GM15510 (cell line): ENCODE data around the gene RCAN1.

Source experiments
- POLR2A ChIP-seq: IDR thresholded peaks from 3 replicates; pipeline ENCODE4 v1.6.1; 2011; ENCODE audit warnings: borderline replicate concordance; ENCODE audit not compliant: insufficient read length; ENCODE audit errors: extremely low read depth

Gene RCAN1

DNA sequence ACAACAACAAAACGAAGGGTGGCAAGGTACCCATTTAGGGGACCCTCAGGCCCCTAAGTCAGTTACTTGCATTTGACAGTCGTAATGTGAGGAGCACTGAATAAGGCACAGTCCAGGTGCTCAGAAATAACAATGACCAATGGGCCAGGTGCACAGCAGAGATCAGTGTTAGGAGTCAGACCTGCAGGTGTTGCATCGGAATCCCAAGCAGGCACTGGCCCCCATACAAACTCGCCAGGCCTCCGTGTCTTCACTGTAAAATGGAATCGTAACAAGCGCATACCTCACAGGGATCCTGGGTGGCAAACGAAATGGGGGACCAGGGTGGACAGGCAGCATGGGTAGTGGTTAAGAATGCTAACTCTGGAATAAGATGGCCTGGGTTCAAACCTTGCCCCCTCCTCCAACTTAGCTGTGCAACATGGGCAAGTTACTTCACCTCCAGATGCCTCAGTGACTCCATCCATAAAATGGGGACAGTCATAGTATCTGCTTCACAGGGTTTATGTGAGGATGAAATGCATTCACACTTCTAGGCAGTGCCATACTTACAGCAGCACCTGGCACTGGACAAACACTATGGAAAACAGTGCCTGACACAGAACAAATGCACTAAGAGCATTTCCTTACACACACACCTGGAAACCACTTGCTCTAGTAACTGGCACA, 20.2 kb downstream of the RCAN1 start:
- no peak for TF ChIP-seq POLR2A

DNA sequence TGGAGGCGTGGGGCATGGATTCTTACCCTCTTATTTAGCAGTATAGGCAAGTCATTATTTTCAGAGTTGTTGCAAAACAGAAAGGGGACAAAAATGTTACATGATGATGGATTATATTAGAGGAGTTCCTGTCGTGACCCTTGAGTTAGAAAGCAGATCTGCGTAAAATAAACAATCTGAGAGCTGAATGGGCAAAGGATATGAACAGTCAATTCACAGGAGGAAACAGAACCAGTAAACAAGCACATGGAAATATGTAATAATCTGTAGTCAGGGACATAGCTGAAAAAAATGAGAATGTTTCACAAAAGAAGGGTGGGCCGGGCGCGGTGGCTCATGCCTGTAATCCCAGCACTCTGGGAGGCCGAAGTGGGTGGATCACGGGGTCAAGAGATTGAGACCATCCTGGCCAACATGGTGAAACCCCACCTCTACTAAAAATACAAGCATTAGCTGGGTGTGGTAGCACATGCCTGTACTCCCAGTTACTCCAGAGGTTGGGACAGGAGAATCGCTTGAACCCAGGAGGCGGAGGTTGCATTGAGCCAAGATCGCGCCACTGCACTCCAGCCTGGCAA, 20.9 kb downstream of the RCAN1 start:
- TF ChIP-seq POLR2A = no peak

DNA sequence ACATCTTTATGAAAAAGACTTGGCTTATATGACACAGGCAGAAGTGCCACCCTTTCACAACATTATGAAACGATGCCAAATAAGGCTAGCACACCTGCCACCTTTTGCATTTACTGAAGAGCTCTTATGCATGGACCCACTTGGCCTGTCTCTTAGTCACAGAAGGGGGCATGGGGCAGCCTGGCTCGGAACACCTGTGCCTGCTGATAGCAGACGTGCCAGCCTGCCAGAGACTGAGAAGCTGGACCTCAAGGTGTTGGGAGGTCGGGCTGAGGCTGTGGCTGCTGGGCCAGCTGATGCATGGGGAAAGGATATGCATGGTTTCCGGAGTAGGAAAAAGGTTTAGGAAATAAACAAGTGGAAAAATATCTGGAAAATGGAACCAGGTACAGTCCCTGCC, 21.5 kb downstream of the RCAN1 start:
- no peak for TF ChIP-seq POLR2A

DNA sequence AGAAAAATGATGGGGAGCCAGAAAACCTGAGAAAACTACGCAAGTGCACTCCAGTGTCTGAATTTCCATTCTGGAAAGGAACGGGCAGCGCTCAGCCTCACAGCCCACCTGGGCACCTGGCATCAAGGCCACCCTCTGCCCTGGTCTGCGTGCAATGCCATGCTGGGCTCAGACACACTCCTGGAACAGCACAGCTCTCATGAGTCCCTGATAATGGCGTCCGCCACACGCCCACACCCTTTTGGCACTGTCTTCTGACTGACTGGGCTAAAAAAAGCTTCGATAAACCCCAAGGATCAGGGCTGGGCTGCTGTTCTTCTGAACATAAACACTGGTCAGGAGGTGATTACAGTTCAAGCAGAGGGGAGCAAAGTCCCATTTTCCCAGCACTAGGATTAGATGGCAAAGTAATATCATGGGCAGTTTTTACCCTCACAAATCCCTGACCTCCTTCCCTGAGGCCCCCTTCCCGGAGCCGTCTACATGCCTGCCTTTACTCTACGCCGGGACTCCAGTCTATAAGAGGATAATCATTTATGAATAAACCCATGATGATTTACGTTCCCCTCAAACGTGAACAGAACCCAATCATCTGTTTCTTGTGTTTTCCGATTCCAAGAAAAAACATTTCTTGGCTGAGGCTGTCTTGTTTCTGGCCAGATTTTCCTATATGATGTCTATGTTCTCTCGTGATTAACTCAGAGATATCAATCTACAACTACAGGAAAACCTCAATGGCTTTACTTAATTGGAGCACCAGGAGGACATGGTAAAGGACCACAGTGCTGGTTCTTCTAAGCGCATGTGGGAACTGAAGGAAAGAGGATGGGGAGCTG, 22.6 kb downstream of the RCAN1 start:
- no peak for TF ChIP-seq POLR2A

DNA sequence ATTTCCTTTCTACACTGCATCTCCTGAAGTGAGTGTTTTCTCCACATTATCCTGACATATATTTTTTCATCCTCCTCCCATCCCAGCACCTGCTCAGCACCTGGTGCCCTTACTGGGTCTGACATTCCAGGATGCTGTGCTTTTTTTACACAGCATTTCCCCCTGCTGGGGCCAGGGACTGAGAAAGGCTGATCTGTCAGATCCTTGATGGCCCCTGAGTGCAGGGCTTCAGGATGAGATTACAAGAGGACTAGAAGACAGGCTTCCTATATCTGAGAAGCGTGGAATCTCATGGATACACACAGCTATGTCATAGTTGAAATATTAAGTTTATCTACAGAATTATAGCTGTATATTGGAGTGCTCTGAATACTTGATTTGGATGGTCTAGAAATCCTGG, 24.4 kb downstream of the RCAN1 start:
- TF ChIP-seq POLR2A = no peak

DNA sequence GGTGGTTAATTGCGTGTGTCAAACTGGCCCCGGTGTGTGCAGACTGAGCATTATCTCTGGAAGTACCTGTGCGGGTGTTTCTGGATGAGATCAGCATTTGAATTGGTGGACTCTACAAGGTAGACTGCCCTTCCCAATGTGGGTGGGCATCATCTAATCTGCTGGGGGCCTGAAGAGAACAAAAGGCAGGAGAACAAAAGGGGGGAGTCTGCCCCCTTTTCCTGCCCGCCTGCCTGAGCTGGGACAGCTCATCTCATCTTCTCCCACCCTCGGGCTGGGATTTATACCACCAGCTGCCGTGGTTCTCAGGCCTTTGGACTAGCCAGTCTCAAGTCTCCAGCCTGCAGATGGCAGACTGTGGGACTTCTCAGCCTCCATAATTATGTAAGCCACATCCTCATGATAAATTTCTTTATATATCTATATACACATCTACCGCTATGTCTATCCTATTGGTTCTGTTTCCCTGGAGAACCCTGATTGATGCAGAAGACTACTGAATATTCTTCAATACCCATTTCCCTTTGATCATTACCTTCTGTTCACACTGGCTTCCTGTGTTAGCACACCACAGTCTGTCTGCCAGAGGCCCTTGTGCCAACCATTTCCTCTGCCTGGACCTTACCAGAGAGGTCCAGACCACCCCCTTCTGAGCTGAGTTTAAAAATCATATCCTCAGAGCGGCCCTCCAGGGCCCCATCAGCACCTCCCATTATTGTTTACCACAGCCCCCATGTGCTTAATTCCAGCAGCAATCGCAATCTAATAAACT, 25.2 kb downstream of the RCAN1 start:
- TF ChIP-seq POLR2A = no peak

DNA sequence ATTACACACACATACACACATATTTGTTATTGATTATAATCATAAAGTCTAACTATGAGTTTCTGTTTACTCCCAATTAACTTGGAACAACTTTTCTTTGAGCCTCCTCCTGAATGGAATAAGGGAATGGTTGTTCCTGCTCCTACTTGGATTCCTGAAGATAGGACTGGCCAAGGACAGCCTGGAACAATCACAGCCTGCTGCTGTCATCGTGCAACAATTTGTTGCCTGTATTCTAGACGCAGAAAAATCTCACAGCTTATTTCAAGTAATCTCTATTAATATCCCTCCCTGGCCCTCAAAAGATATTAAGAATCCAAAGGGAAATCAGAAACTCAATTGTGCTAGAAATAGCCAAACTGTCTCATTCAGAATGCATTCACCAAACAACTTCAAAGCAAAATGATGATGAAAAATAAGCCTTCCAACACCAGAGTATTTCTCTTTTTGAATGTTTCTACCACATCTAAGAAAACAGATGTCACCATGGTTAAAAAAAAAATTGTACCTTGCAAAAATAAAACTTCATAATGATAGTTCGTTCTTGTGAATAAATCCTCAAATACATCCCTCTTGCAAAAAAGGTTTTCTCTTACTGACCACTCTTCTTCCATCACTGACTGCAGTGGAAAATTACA, 30.9 kb downstream of the RCAN1 start:
- no peak for TF ChIP-seq POLR2A

DNA sequence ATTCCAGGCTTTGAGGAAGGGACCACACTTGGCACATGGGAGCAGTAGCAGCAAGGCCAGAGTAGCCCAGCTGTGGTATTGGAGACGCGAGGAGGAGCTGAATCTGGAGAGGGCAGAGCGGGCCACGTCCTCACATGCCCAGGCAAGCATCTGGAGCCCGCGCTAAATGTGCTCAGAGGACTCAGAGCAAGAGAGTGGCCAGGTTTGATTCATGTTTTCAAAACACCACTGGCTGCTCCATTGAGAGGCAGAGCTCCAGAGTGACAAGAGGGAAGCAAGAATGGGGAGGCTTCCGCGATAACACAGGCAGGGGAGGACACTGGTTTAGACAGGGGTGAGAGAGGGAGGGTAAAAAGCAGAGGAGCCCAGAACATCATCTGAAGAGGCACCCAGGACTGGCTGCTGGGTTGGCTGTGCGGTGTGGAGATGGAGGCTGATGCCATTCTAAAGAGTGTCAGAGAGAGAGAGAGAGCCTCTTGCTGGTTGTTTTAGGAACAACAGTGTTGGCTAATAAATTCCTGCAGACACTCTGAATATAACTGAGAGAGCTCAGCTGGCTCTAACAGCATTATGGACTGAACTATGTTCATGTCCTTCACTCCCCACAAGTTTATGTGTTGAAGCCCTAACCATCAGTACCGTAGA, 32.3 kb downstream of the RCAN1 start:
- no peak for TF ChIP-seq POLR2A

DNA sequence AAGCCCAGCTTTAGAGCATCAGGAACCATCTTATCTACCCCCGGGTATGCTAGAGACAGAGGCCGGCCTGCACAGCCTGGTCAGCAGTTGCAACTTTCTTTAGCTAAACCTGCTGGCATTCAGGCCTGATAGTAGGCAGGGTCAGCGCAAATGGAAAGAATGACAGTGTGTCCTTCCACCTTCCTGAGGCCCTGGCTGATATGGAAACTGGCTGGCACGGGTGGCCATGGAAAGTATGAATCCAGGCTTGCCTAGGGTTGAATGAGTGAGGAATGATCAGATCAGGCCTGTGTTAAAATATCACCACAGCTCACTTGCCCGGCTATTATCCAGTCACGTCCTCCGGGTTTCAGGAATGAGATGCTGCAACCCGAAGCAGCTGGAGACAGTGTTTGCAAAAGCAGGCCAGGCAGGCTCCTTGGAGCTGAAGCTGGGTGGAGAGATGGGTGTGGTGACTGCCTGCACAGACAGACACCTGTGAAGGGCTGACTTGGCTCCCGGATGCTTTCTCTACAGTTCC, 34.7 kb downstream of the RCAN1 start:
- no peak for TF ChIP-seq POLR2A

DNA sequence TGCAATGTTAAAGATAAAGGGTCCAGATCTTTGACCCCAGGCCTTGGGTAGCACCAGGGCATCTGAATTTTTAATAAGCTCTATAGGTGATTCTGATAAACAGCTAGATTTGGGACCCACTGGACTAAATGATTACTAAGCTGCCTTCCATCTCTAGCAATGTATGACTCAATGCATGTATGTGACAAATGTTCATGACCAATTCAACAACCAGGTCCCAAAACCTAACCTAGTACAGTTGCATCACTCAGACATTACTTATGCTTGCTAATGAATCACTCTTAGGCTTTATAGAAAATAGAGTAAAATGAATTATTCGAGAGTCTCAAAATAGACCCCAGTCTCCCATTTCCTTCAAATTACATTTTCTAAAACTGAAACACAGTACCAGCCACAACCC, 35.5 kb downstream of the RCAN1 start:
- no peak for TF ChIP-seq POLR2A

DNA sequence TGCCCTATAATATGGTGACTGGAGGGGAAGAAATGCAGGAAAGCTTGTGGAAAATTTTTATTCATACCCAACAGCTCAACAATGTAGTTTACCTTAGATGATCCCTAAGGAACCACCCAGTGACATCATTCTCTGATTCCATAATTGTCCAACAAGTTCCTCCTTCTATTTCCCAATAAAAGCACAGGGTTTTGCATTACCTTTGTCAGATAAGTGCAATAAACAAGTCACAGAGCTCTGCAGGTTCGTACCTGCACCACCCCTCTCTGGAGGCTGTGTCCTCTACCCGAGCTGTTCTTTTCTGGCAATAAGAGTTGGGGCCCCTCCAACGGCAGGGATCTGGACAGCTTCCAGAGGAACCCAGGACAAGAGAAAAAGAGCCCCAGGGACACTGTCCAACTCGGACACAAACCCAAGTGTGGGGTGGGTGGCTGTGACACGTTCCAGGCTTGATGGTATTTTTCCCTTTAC, 38.8 kb downstream of the RCAN1 start:
- no peak for TF ChIP-seq POLR2A

DNA sequence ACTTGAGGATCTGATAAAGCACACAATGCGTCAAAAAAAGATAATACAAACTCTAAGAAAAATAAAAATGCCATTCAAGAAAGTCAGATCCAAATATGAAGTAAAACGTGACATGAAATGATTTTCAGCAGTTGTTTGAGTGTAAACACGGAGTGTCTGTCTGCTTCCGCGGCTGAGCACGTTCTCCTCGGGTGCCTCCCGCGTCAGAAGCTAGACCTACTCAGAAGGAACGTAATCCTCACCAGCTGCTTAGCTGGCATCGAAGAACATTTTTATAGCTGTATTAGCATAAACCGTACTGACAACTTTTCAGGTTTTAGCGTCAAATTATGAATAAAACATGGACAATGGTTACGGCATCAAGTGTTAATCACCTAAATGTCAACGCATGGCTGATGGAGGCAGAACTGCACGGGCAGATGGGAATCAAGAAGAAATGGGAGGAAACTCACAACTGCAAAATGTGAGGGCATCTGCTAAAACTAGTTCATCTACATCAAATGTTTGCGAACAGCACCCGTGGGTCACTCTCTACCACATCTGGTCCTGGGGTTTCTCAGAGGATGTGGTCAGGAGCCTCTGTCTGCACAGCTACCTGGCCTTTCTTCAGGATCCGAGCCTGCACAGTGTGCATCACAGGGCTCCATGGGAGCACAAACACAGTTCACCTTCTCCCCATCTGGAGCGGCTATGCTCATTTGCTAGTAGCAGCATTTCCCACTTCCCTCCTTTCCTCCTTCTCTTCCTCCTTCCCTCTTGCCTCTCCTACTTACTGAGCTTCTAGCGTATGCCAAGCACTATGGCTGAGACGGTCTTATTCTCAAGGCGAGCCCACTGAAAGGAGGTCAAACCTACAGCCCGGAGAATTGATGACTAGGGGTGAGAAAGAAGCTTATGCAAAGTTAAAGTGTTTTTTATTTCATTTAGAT, 40.0 kb downstream of the RCAN1 start:
- TF ChIP-seq POLR2A = no peak

DNA sequence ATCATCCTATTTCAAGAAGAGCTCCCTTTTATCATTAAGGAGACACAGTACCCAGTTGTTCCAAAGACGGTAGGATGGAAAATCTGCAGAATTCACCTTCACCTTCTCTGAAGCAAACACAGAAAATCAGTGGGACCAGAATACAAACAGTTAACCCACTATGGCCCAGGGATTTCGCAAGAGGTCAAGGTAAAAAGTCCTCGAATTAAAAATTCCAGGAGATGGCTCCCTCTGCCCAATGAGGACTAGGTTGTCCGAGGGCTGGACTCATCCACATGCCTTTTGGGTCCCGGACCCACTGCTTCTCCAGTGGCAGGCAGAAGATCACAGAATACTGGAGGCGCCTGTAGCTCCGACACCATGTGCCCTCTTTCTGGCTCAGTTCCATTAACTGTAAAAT, 42.9 kb downstream of the RCAN1 start:
- no peak for TF ChIP-seq POLR2A
